Naive thymus-derived CD4-positive, alpha-beta T cell (primary cell): ENCODE results near the gene PTPN5. TPM values are rescaled to one million over a fixed set of nuclear protein-coding genes. Genes with fewer than 3 reads are reported as not detected.

Experiments used
- ATAC-seq: fragments of 150-1000 bp; cut with Tn5 transposase; 2 replicates; pipeline ENCODE4 v1.10.0; 2021; ENCODE audit warnings: mild to moderate bottlenecking, moderate library complexity
- CTCF ChIA-PET: fragments of 350-600 bp; sonication (Branson Sonifier 250); formaldehyde crosslinking; loops from one replicate; lab custom pipeline; 2021; ENCODE audit warnings: antibody characterized with exemption; lab: Charles Lee
- POLR2A ChIA-PET: fragments of 350-600 bp; sonication (Branson Sonifier 250); formaldehyde crosslinking; loops from one replicate; lab custom pipeline; 2021; ENCODE audit warnings: antibody characterized with exemption, inconsistent platforms; lab: Charles Lee
- DNase-seq, 9 donors: peaks; one replicate each; pipeline versions ENCODE4 v3.0.0 to v3.0.0-alpha.2; 2020 to 2022; ENCODE audit warnings: mixed read lengths in 1 of 9
- H3K27ac ChIP-seq: one replicate; pipeline ENCODE4 v1.7.0; 2013; ENCODE audit warnings: mild to moderate bottlenecking, low read depth, low read length, moderate library complexity
- H3K27me3 ChIP-seq, 2 donors: one replicate each; pipeline ENCODE4 v1.7.0; 2013; ENCODE audit warnings: low read length in 2 of 2, mild to moderate bottlenecking in 2 of 2, moderate library complexity in 2 of 2; ENCODE audit not compliant: control insufficient read depth in 2 of 2, insufficient read depth in 2 of 2
- H3K36me3 ChIP-seq, 3 experiments: 1 replicate in 2 of 3; 2 replicates in 1 of 3; pipeline ENCODE4 v1.7.0; 2013; ENCODE audit warnings: low read length in 3 of 3, mild to moderate bottlenecking in 3 of 3, moderate library complexity in 1 of 3; ENCODE audit not compliant: insufficient read depth in 3 of 3, control insufficient read depth in 2 of 3
- H3K4me1 ChIP-seq, 2 donors: one replicate each; pipeline ENCODE4 v1.7.0; 2013; ENCODE audit warnings: low read length in 2 of 2, mild to moderate bottlenecking in 2 of 2, moderate library complexity in 1 of 2; ENCODE audit not compliant: control insufficient read depth in 2 of 2, insufficient read depth in 2 of 2
- H3K4me3 ChIP-seq: 2 replicates; pipeline ENCODE4 v1.7.0; 2013; ENCODE audit warnings: mild to moderate bottlenecking, low read length
- H3K9me3 ChIP-seq, 3 experiments: 1 replicate in 2 of 3; 2 replicates in 1 of 3; pipeline ENCODE4 v1.7.0; 2013; ENCODE audit warnings: low read length in 3 of 3; ENCODE audit not compliant: control insufficient read depth in 2 of 3
- H3K27ac Mint-ChIP-seq, 9 donors: one replicate each; pipeline ENCODE4 v1.8.0; 2020 to 2022; ENCODE audit warnings: mixed read lengths in 9 of 9, mild to moderate bottlenecking in 8 of 9, moderate library complexity in 5 of 9, inconsistent platforms in 2 of 9
- H3K27me3 Mint-ChIP-seq, 5 donors: one replicate each; pipeline ENCODE4 v1.8.0; 2021 to 2022; ENCODE audit warnings: mixed read lengths in 5 of 5, mild to moderate bottlenecking in 1 of 5
- H3K36me3 Mint-ChIP-seq, 5 donors: one replicate each; pipeline ENCODE4 v1.8.0; 2020 to 2022; ENCODE audit warnings: mixed read lengths in 5 of 5, mild to moderate bottlenecking in 3 of 5, inconsistent platforms in 1 of 5
- H3K4me1 Mint-ChIP-seq, 7 donors: one replicate each; pipeline ENCODE4 v1.8.0; 2020 to 2022; ENCODE audit warnings: mixed read lengths in 7 of 7, mild to moderate bottlenecking in 3 of 7, inconsistent platforms in 1 of 7
- H3K4me3 Mint-ChIP-seq, 10 donors: one replicate each; pipeline ENCODE4 v1.8.0; 2020 to 2022; ENCODE audit warnings: mild to moderate bottlenecking in 10 of 10, mixed read lengths in 10 of 10, moderate library complexity in 6 of 10, inconsistent platforms in 2 of 10
- H3K9me3 Mint-ChIP-seq, 11 donors: one replicate each; pipeline ENCODE4 v1.8.0; 2020 to 2022; ENCODE audit warnings: mixed read lengths in 11 of 11, mild to moderate bottlenecking in 4 of 11, inconsistent platforms in 1 of 11, moderate library complexity in 1 of 11
- intact Hi-C, 2 donors: fragments of 100-400 bp; cut with micrococcal nuclease; formaldehyde crosslinking; loops; one replicate each; pipeline ENCODE4 v1.15.1; 2023
- polyA plus RNA-seq, 2 donors: library from polyadenylated mRNA; unstranded; fragments of 300-500 nt; fragmentation: Illumina TruSeq; gene quantifications; one replicate each; pipeline ENCODE4 v1.2.3, GENCODE V29; 2021
- total RNA-seq, 6 experiments: library from RNA in 5 of 6; stranded (reverse) in 5 of 6; gene quantifications; 1 replicate in 5 of 6; 2 replicates in 1 of 6; pipeline ENCODE4 v1.2.3 and lab custom pipeline; 2021 to 2026

PTPN5 gene
- total and polyA plus RNA-seq, 7 experiments from 2014 or later: not detected

DNA sequence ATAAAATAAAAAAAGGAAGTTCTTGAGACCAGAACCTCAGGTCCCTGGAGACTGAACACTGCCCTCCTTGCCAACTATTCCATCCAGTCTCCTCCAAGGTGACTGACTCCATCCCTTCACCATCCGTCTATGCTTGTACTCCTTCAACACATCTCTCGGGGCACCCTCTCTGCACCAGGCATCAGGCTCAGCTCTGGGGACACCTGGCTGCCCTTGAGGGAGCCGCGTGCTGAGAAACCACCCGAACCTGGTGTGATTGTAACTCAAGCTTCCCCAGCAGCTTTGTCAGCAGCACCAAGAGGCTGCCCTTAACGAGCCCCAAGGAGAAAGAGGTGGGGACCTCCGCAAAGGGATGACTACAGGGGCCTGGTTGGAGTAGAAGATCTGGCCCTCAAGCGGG lies 1.7 kb downstream of the PTPN5 start:
- H3K36me3 Mint-ChIP-seq: no peaks in the 10 kb centered on the region
- ChIA-PET CTCF (no interaction called here), POLR2A (no interaction called here)
- peaks cover 0 to 1% (median 0%) of the 10 kb centered on the region in 11 donors for H3K9me3 Mint-ChIP-seq
- Histone ChIP-seq H3K27me3 (no peaks in the 10 kb centered on the region), H3K9me3 (no peaks in the 10 kb centered on the region), H3K4me1 (no peaks in the 10 kb centered on the region), H3K4me3 (no peak overlapping the region), H3K36me3 (no peaks in the 10 kb centered on the region), H3K27ac (no peak overlapping the region)
- intact Hi-C loops: no loop called here
- H3K4me3 Mint-ChIP-seq: peak overlapping the region in 1 of 10 donors; percentile 11
- H3K27me3 Mint-ChIP-seq: peaks cover 36 to 77% (median 60%) of the 10 kb centered on the region in 5 donors
- DNase-seq (no peak), ATAC-seq (no peak)
- H3K27ac Mint-ChIP-seq: no peak overlapping the region
- H3K4me1 Mint-ChIP-seq: peaks cover 0 to 8% (median 5%) of the 10 kb centered on the region in 7 donors

- POLR2A ChIA-PET: no interaction called here
Observed at GRCh38 chr11:18785411-18785810, 6.2 kb downstream of the PTPN5 start.

DNA sequence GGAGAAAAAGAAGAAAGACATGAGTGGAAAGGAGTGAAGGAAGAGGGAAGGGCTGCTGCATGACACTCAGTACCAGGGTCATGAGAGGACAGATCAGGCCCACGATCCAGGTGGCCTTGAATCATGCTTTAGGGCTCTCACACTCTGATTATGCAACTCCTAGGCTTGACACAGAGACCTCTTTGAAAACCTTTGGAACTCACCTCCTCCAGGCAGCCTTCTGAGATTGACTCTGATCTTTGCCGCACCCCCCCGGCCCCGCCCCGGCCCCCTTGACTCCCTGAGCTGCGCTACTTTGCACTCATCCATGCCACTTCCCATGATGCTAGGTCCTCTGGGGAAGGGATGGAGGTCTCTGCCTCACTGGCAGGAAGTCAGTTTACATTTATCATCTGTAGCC lies 10.7 kb downstream of the PTPN5 start:
- intact Hi-C loops: no loop called here
- Mint-ChIP-seq H3K4me1 (peaks cover 7 to 23% (median 9%) of the 10 kb centered on the region in 7 donors), H3K4me3 (no peak overlapping the region), H3K9me3 (peaks cover 0 to 12% (median 4%) of the 10 kb centered on the region in 11 donors), H3K27me3 (peaks cover 0 to 12% (median 4%) of the 10 kb centered on the region in 5 donors), H3K36me3 (peaks cover 0 to 6% (median 0%) of the 10 kb centered on the region in 5 donors), H3K27ac (no peak overlapping the region)
- ATAC-seq: no peak
- DNase-seq: no peak
- POLR2A ChIA-PET: no interaction called here
- no peaks in the 10 kb centered on the region for H3K4me1 ChIP-seq
- H3K36me3 ChIP-seq: no peaks in the 10 kb centered on the region
- no peak overlapping the region for H3K27ac ChIP-seq
- no peaks in the 10 kb centered on the region for H3K27me3 ChIP-seq
- no peak overlapping the region for H3K4me3 ChIP-seq
- CTCF ChIA-PET: no interaction called here
- no peaks in the 10 kb centered on the region for H3K9me3 ChIP-seq

More at GRCh38 chr11:18785411-18785810, 6.2 kb downstream of the PTPN5 start:
- no peak for DNase-seq
- CTCF ChIA-PET: no interaction called here
- Mint-ChIP-seq H3K4me3 (no peak overlapping the region), H3K36me3 (no peaks in the 10 kb centered on the region), H3K27ac (no peak overlapping the region), H3K9me3 (peaks cover 0 to 1% (median 0%) of the 10 kb centered on the region in 11 donors), H3K27me3 (peaks cover 5 to 42% (median 37%) of the 10 kb centered on the region in 5 donors), H3K4me1 (peaks cover 0 to 3% (median 0%) of the 10 kb centered on the region in 7 donors)
- Histone ChIP-seq H3K36me3 (no peaks in the 10 kb centered on the region), H3K4me3 (no peak overlapping the region), H3K27ac (no peak overlapping the region), H3K9me3 (no peaks in the 10 kb centered on the region), H3K27me3 (no peaks in the 10 kb centered on the region), H3K4me1 (no peaks in the 10 kb centered on the region)
- no peak for ATAC-seq
- intact Hi-C loops: no loop called here

DNA sequence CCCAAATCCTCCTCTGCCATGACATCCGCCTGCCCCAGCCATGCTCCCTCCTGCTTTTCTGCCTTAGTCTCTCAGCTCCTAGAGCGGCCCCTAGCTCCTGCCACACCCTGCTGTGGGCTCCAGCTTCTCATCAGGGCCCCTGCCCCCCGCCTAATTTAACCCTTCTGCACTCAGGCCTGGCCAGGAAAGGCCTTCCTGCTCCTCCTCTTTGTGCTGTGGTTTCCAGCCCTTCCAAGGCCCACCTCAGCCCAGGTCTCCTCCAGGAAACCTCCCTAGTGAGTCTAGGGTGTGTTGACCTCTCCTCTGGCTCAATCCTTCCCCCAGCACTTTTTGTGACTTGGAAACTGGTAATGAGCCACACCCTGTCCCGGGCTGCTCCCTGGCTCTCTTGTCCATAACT lies 11.3 kb downstream of the PTPN5 start:
- Mint-ChIP-seq H3K4me1 (peaks cover 7 to 23% (median 9%) of the 10 kb centered on the region in 7 donors), H3K27me3 (peaks cover 0 to 12% (median 3%) of the 10 kb centered on the region in 5 donors), H3K9me3 (peaks cover 0 to 12% (median 4%) of the 10 kb centered on the region in 11 donors), H3K27ac (peak overlapping the region in 1 of 9 donors; percentile 69), H3K36me3 (peaks cover 0 to 6% (median 0%) of the 10 kb centered on the region in 5 donors), H3K4me3 (no peak overlapping the region)
- Histone ChIP-seq H3K4me3 (no peak overlapping the region), H3K36me3 (no peaks in the 10 kb centered on the region), H3K4me1 (no peaks in the 10 kb centered on the region), H3K9me3 (no peaks in the 10 kb centered on the region), H3K27me3 (no peaks in the 10 kb centered on the region), H3K27ac (no peak overlapping the region)
- POLR2A ChIA-PET: no interaction called here
- DNase-seq: no peak
- intact Hi-C loops: no loop called here
- CTCF ChIA-PET: interaction anchor here (1.1 kb wide), 1 partner anchor 13 kb away, joined by 3 read pairs; no protein-coding TSS in a partner anchor
- ATAC-seq: no peak

- POLR2A ChIA-PET: no interaction called here
Observed at GRCh38 chr11:18778468-18778867, 13.1 kb downstream of the PTPN5 start.

DNA sequence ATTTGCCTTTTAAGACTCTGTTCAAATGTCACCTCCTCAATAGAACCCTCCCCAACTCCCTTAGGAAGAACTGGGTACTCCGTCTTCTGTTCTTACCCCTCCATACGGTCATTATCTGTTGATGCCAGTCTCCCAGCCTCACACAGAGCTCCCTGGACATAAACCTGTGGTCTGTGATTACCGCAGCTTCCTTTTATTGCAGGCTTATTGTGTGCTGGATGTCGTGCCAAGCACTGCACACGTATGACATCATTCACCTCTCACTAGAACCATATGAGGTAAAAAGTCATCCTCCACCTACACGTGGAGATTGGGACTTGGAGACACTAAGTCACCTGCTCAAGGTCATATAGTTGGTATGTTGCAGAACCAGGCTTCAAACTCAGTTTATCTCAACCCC lies 15.3 kb downstream of the PTPN5 start:
- no peak overlapping the region for H3K27ac ChIP-seq
- H3K9me3 ChIP-seq: no peaks in the 10 kb centered on the region
- H3K36me3 Mint-ChIP-seq: peaks cover 0 to 6% (median 0%) of the 10 kb centered on the region in 5 donors
- H3K27me3 ChIP-seq: no peaks in the 10 kb centered on the region
- H3K4me1 ChIP-seq: no peaks in the 10 kb centered on the region
- no peak overlapping the region for H3K27ac Mint-ChIP-seq
- DNase-seq (no peak), ATAC-seq (no peak)
- no peak overlapping the region for H3K4me3 Mint-ChIP-seq
- peaks cover 0 to 12% (median 4%) of the 10 kb centered on the region in 11 donors for H3K9me3 Mint-ChIP-seq
- peaks cover 7 to 23% (median 9%) of the 10 kb centered on the region in 7 donors for H3K4me1 Mint-ChIP-seq
- peaks cover 3 to 14% (median 3%) of the 10 kb centered on the region in 5 donors for H3K27me3 Mint-ChIP-seq
- ChIA-PET CTCF (no interaction called here), POLR2A (no interaction called here)
- no peak overlapping the region for H3K4me3 ChIP-seq
- intact Hi-C loops: no loop called here
- no peaks in the 10 kb centered on the region for H3K36me3 ChIP-seq

More at GRCh38 chr11:18778468-18778867, 13.1 kb downstream of the PTPN5 start:
- Mint-ChIP-seq H3K4me1 (peaks cover 7 to 23% (median 9%) of the 10 kb centered on the region in 7 donors), H3K4me3 (no peak overlapping the region), H3K9me3 (peaks cover 0 to 12% (median 4%) of the 10 kb centered on the region in 11 donors), H3K36me3 (peaks cover 0 to 6% (median 0%) of the 10 kb centered on the region in 5 donors), H3K27ac (peak overlapping the region in 5 of 9 donors; percentile 8 to 74 (median 23)), H3K27me3 (no peaks in the 10 kb centered on the region)
- Histone ChIP-seq H3K27me3 (no peaks in the 10 kb centered on the region), H3K4me1 (no peaks in the 10 kb centered on the region), H3K4me3 (no peak overlapping the region), H3K9me3 (no peaks in the 10 kb centered on the region), H3K27ac (no peak overlapping the region), H3K36me3 (no peaks in the 10 kb centered on the region)
- intact Hi-C loops: no loop called here
- CTCF ChIA-PET: no interaction called here
- no peak for DNase-seq
- ATAC-seq: no peak
